HepG2 (cell line): ENCODE measurements around the gene FUT6. TPM values are rescaled to one million over a fixed set of nuclear protein-coding genes. Genes with fewer than 3 reads are reported as not detected.

Experiments
- GTF2F1 ChIP-seq: fragments of 150-350 bp; IDR thresholded peaks from 2 replicates; pipeline ENCODE4 v1.6.1; 2014; ENCODE audit warnings: low read length
- KDM2A ChIP-seq: sonication (generic); formaldehyde crosslinking; IDR thresholded peaks from 2 replicates; pipeline ENCODE4 v1.4.0; 2020; ENCODE audit warnings: low read depth, missing genetic modification reagents, borderline replicate concordance
- RBAK ChIP-seq: sonication (generic); formaldehyde crosslinking; IDR thresholded peaks from 2 replicates; pipeline ENCODE4 v1.5.1; 2020; ENCODE audit warnings: mild to moderate bottlenecking, missing genetic modification reagents
- SNAPC2 ChIP-seq: sonication (generic); formaldehyde crosslinking; IDR thresholded peaks from 2 replicates; pipeline ENCODE4 v1.8.1; 2022; ENCODE audit warnings: mild to moderate bottlenecking, missing genetic modification reagents
- ZIK1 ChIP-seq: sonication (generic); formaldehyde crosslinking; IDR thresholded peaks from 2 replicates; pipeline ENCODE4 v1.5.0; 2020; ENCODE audit warnings: mild to moderate bottlenecking, low read depth, missing genetic modification reagents, borderline replicate concordance
- ZNF235 ChIP-seq: sonication (generic); formaldehyde crosslinking; IDR thresholded peaks from 2 replicates; pipeline ENCODE4 v1.8.1; 2023; ENCODE audit warnings: mild to moderate bottlenecking, missing genetic modification reagents, borderline replicate concordance
- ZNF572 ChIP-seq: sonication (generic); formaldehyde crosslinking; IDR thresholded peaks from 2 replicates; pipeline ENCODE4 v1.5.1; 2020; ENCODE audit warnings: mild to moderate bottlenecking, missing genetic modification reagents
- ZNF577 ChIP-seq: sonication (generic); formaldehyde crosslinking; IDR thresholded peaks from 2 replicates; pipeline ENCODE4 v1.4.0; 2020; ENCODE audit warnings: mild to moderate bottlenecking, low read depth, missing genetic modification reagents, borderline replicate concordance
- ZNF777 ChIP-seq: sonication (generic); formaldehyde crosslinking; IDR thresholded peaks from 2 replicates; pipeline ENCODE4 v1.4.0; 2020; ENCODE audit warnings: missing genetic modification reagents
- polyA plus RNA-seq, 8 experiments: library from polyadenylated mRNA; depleted of rRNA in 3 of 8; stranded (reverse) in 7 of 8; unstranded in 1 of 8; fragments of >200 nt; fragmentation: Illumina TruSeq in 4 of 8; extraction: Trizol in 4 of 8; gene quantifications; 2 replicates each; pipeline versions ENCODE4 v1.2.1 to v1.2.3, GENCODE V29; 2011 to 2016; ENCODE audit warnings: low read depth in 4 of 8, missing spikeins in 1 of 8, mixed read lengths in 1 of 8; ENCODE audit not compliant: insufficient read depth in 1 of 8
- total RNA-seq, 5 experiments: library from RNA; depleted of rRNA; stranded (reverse); fragments of >200 nt; fragmentation: Illumina TruSeq; extraction: Trizol; gene quantifications; 2 replicates each; pipeline ENCODE4 v1.2.3, GENCODE V29; 2016; ENCODE audit warnings: low read depth in 1 of 5
- TF ChIP-seq, protein P1 (sequence below): sonication (generic); formaldehyde crosslinking; IDR thresholded peaks from 2 replicates; pipeline ENCODE4 v1.4.0; 2020; ENCODE audit warnings: missing genetic modification reagents, mild to moderate bottlenecking, borderline replicate concordance
- TF ChIP-seq, protein P2 (sequence below): sonication (generic); formaldehyde crosslinking; IDR thresholded peaks from 2 replicates; pipeline ENCODE4 v1.5.0; 2020; ENCODE audit warnings: mild to moderate bottlenecking, missing genetic modification reagents
- TF ChIP-seq, protein P3 (sequence below): sonication (generic); formaldehyde crosslinking; IDR thresholded peaks from 2 replicates; pipeline ENCODE4 v1.8.1; 2022; ENCODE audit warnings: low read depth, mild to moderate bottlenecking, missing genetic modification reagents
- TF ChIP-seq, protein P4 (sequence below): sonication (generic); formaldehyde crosslinking; IDR thresholded peaks from 2 replicates; pipeline ENCODE4 v1.5.0; 2020; ENCODE audit warnings: mild to moderate bottlenecking, missing genetic modification reagents, borderline replicate concordance

The FUT6 gene
- total and polyA plus RNA-seq, 2 of the 13 experiments (the other 11 are each of a cell fraction or from before 2014, with no cell fraction given) = 8.2 to 27.7 TPM

DNA sequence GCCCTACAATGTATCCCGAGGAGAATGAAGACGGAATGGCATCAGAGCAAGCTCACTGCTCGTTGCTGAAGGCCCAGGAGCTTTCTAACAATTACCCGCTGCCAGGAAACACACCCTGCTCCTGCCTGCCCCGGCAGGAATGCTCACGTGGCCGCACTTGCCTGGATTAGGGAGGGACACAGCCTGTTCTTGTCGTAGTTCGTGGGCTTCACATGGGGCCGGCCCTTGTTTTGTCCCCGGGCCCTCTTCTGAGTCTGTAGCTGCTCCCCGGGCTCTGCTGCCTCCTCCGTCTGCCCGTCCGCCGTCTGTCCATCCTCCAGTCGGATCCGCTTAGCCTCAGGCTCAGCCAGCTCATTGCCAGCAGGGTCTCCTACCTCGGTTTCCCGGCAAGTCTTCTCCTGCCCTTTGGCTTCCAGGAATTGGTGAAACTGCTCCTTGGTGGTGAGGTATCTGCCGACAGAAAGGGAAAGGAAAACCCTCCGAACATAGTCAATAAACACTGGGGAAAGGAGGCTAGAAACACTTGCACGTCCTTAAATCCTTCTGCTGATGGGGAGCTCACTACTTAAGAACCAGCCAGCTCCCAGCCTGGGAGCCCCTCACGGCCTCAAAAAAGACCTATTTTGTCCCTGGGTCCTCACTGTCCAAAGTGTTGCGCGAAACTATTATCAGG, 49.5 kb downstream of the FUT6 start (continued):
- TF ChIP-seq ZNF235 (CRISPR knock-in tag) (no peak), RBAK (CRISPR knock-in tag) (0 out of 2 replicates have a peak, but pooled peaks have one; percentile 23), ZNF577 (CRISPR knock-in tag) (no peak), KDM2A (no peak), SNAPC2 (no peak), ZNF777 (CRISPR knock-in tag) (no peak), GTF2F1 (no peak), ZIK1 (CRISPR knock-in tag) (peak; percentile 6; the same call in 1 of the 2 replicates), ZNF572 (CRISPR knock-in tag) (0 out of 2 replicates have a peak, but pooled peaks have one; percentile 89)
- TF ChIP-seq, protein P1, sequence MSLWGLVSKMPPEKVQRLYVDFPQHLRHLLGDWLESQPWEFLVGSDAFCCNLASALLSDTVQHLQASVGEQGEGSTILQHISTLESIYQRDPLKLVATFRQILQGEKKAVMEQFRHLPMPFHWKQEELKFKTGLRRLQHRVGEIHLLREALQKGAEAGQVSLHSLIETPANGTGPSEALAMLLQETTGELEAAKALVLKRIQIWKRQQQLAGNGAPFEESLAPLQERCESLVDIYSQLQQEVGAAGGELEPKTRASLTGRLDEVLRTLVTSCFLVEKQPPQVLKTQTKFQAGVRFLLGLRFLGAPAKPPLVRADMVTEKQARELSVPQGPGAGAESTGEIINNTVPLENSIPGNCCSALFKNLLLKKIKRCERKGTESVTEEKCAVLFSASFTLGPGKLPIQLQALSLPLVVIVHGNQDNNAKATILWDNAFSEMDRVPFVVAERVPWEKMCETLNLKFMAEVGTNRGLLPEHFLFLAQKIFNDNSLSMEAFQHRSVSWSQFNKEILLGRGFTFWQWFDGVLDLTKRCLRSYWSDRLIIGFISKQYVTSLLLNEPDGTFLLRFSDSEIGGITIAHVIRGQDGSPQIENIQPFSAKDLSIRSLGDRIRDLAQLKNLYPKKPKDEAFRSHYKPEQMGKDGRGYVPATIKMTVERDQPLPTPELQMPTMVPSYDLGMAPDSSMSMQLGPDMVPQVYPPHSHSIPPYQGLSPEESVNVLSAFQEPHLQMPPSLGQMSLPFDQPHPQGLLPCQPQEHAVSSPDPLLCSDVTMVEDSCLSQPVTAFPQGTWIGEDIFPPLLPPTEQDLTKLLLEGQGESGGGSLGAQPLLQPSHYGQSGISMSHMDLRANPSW = 0 out of 2 replicates have a peak, but pooled peaks have one; percentile 8
- TF ChIP-seq, protein P2, sequence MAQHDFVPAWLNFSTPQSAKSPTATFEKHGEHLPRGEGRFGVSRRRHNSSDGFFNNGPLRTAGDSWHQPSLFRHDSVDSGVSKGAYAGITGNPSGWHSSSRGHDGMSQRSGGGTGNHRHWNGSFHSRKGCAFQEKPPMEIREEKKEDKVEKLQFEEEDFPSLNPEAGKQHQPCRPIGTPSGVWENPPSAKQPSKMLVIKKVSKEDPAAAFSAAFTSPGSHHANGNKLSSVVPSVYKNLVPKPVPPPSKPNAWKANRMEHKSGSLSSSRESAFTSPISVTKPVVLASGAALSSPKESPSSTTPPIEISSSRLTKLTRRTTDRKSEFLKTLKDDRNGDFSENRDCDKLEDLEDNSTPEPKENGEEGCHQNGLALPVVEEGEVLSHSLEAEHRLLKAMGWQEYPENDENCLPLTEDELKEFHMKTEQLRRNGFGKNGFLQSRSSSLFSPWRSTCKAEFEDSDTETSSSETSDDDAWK = no peak
- TF ChIP-seq, protein P3, sequence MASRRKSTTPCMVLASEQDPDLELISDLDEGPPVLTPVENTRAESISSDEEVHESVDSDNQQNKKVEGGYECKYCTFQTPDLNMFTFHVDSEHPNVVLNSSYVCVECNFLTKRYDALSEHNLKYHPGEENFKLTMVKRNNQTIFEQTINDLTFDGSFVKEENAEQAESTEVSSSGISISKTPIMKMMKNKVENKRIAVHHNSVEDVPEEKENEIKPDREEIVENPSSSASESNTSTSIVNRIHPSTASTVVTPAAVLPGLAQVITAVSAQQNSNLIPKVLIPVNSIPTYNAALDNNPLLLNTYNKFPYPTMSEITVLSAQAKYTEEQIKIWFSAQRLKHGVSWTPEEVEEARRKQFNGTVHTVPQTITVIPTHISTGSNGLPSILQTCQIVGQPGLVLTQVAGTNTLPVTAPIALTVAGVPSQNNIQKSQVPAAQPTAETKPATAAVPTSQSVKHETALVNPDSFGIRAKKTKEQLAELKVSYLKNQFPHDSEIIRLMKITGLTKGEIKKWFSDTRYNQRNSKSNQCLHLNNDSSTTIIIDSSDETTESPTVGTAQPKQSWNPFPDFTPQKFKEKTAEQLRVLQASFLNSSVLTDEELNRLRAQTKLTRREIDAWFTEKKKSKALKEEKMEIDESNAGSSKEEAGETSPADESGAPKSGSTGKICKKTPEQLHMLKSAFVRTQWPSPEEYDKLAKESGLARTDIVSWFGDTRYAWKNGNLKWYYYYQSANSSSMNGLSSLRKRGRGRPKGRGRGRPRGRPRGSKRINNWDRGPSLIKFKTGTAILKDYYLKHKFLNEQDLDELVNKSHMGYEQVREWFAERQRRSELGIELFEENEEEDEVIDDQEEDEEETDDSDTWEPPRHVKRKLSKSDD (CRISPR knock-in tag) = no peak
- TF ChIP-seq, protein P4, sequence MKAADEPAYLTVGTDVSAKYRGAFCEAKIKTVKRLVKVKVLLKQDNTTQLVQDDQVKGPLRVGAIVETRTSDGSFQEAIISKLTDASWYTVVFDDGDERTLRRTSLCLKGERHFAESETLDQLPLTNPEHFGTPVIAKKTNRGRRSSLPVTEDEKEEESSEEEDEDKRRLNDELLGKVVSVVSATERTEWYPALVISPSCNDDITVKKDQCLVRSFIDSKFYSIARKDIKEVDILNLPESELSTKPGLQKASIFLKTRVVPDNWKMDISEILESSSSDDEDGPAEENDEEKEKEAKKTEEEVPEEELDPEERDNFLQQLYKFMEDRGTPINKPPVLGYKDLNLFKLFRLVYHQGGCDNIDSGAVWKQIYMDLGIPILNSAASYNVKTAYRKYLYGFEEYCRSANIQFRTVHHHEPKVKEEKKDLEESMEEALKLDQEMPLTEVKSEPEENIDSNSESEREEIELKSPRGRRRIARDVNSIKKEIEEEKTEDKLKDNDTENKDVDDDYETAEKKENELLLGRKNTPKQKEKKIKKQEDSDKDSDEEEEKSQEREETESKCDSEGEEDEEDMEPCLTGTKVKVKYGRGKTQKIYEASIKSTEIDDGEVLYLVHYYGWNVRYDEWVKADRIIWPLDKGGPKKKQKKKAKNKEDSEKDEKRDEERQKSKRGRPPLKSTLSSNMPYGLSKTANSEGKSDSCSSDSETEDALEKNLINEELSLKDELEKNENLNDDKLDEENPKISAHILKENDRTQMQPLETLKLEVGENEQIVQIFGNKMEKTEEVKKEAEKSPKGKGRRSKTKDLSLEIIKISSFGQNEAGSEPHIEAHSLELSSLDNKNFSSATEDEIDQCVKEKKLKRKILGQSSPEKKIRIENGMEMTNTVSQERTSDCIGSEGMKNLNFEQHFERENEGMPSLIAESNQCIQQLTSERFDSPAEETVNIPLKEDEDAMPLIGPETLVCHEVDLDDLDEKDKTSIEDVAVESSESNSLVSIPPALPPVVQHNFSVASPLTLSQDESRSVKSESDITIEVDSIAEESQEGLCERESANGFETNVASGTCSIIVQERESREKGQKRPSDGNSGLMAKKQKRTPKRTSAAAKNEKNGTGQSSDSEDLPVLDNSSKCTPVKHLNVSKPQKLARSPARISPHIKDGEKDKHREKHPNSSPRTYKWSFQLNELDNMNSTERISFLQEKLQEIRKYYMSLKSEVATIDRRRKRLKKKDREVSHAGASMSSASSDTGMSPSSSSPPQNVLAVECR (CRISPR knock-in tag) = no peak
